ENCODE measurements around the gene CTBS.

DNA sequence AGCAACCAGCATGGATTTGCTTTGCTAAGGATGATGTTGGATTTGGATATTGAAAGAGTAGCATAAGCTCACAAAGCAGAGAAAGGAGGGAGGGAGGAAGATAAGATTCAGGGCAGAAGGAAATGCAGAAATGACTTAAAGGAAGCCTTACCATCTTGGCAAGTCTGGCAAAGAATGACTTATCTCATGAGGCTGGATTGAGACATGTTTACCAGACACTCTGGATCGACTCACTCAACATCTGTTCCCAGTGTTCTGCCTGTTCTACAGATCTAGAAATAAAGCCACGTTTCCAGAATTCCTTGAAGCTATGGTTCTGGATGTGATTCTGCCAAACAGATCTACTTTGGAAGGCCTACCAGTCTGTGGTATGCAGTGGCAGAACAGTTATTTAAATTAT is 38.8 kb upstream of the CTBS start:
- TF ChIP-seq POLR2A (IDR thresholded peaks at IDR 0.05) (no peak), EP300 (IDR thresholded peaks at IDR 0.05) (no peak)
- TF ChIP-seq, protein P1, sequence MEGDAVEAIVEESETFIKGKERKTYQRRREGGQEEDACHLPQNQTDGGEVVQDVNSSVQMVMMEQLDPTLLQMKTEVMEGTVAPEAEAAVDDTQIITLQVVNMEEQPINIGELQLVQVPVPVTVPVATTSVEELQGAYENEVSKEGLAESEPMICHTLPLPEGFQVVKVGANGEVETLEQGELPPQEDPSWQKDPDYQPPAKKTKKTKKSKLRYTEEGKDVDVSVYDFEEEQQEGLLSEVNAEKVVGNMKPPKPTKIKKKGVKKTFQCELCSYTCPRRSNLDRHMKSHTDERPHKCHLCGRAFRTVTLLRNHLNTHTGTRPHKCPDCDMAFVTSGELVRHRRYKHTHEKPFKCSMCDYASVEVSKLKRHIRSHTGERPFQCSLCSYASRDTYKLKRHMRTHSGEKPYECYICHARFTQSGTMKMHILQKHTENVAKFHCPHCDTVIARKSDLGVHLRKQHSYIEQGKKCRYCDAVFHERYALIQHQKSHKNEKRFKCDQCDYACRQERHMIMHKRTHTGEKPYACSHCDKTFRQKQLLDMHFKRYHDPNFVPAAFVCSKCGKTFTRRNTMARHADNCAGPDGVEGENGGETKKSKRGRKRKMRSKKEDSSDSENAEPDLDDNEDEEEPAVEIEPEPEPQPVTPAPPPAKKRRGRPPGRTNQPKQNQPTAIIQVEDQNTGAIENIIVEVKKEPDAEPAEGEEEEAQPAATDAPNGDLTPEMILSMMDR (IDR thresholded peaks at IDR 0.05), result no peak

All from gastroesophageal sphincter (tissue), 3 donors.